GM03348 (cell line): Measurements from ENCODE around the gene GAL3ST2.
A peak's percentile ranks its signal among the peaks of the same experiment; 100 is the strongest.
"Not testable (repeated sequence)": the region's sequence is repeated elsewhere in the genome, so short reads cannot be mapped to it uniquely, and the experiment has no call there.

Experiments used
- DNase-seq: peaks from one replicate; pipeline ENCODE4 v3.0.0; 2012; ENCODE audit warnings: low spot score

Gene GAL3ST2

DNA sequence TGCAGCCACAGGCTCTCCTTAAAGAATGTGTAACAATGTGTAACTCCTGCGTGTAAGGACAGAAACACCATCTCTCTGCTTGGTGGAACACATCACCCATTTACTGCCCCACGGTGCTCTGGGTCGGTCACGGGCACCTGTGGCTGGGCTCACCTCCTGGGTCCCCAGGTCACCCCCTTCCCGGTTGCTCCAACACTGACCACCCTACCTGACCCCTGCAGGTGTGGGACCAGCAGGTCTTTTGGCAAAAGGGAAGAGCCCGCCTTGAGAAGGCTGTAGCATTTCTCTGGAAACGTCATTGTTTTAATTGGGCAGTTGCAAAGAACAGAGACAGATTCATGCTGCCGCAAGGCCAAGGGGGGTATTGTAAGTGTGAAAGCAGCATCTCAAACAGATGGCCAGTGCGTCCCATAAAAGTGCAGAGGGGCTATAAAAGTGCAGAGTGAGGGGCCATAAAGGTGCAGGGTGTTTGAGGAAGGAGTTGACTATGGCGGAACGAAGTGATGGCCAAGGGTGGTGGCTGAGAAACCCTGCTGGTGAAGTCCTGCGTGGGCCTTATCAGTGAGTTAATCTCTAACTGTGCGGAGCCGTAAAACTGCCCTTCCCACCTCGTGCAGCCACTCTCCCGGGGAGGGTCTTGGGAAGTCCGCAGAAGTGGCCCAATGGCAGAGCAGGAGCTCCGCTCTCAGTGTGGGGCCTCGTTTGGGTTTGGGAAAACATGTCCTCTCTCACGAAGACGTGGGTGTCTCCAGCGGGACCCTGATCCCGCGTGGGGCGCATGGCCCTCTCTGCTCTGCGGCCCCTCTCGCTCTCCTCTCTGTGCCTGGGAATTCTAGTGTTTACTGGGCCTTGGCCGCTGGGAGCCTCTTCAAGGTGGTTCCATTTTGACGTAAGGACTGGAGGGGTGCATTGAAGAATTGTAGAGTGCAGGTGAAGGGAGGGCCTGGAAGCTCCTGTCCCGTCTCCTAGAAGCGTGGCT is 18.7 kb downstream of the GAL3ST2 start:
- DNase-seq = no peak

DNA sequence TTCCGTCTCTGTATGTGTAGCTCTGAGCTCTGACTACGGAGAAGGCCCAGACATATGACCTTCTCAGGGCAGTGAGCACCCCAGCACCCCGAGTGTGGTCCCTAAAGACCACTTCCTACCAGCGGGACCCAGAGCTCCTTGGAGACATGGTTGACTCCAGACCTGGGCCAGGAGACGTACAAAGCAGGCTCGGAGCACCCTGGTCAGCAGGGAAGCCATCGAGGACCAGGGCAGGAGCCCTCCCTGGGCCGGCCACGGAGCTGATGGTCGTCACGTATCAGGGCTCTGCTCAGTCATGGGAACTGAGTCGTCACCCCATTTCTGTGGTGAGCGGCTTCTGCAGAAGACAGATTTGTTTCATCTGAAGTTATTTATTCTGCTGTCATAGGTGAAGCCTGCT is 19.6 kb downstream of the GAL3ST2 start:
- DNase-seq = no peak

DNA sequence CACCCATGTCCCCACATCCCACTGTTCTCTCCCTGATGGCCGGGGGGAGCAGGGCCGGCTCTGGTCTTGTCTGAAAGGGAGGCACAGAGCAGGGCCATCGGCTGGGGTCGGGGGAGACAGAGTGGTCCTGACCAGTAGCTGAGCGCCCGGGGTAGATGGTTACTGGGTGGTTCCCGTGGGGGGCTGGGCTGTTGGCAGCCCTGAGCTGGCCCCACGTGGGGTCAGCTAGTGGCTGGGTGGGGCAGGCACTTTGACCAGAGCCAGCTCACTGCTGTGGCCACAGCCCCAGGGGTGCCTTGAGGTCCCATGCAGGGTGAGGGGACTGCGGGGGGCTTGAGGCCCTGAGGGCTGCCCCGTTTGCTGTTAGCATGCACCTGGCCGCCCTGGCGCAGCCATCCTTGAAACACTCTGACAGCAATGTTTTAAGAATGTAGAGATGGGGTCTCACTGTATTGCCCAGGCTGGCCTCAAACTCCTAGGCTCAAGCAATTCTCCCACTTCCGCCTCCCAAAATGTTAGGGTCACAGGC is 20.1 kb downstream of the GAL3ST2 start:
- DNase-seq = peak; percentile 5

DNA sequence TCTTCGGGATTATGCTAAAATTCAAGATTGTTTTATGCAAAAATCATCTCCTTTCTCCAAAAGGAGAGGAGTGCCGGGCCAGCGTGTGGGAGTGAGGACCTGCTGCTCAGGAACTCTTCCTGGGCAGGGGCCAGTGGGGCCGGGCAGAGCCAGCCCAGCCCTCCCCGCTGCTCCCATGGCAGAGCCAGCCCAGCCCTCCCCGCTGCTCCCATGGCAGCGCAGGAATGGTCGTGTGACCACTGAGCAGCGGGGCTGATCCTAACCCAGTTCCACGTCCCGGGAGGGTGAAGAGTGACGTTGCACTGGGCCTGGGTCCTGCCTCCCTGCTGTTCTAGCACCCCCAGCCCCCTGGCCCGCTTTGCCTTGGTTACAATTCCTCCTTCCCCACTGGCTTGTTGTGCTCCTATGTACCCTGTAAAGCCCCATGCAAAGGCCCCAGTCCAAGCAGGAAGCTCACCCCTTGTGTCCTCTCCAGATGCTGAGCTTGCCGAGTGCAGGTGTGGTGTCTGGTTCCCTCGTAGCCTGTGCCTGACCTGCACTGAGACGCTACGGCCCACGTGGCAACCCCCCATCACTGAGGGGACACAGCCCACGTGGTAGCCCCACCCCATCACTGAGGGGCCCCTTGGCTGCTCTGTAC is 20.9 kb downstream of the GAL3ST2 start:
- DNase-seq = peak; percentile 7

DNA sequence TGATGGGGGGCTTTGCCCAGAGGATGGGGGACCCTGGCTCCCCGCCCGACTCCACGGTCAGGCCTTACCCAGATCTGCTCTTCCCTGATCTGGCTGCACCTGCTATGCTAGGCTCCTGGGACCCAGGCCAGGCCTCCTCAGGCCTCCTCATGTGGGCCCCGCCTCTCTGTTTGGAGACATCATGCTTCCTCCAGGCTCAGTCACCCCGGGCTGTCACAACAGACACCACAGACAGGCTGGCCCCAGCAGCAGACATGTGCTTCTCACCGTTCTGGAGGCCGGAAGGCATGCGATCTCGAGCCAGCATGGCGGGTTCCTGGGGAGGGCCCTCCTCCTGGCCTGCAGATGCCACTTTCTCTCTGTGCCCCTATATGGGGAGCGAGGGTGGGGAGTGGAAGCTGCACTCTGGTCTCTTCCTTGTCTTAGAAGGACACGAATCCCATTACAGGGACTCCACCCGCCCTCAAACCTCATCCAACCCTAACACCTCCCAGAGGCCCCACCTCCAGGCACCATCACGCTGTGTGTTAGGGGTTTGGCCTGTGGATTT is 21.5 kb downstream of the GAL3ST2 start:
- peak; percentile 8 for DNase-seq

DNA sequence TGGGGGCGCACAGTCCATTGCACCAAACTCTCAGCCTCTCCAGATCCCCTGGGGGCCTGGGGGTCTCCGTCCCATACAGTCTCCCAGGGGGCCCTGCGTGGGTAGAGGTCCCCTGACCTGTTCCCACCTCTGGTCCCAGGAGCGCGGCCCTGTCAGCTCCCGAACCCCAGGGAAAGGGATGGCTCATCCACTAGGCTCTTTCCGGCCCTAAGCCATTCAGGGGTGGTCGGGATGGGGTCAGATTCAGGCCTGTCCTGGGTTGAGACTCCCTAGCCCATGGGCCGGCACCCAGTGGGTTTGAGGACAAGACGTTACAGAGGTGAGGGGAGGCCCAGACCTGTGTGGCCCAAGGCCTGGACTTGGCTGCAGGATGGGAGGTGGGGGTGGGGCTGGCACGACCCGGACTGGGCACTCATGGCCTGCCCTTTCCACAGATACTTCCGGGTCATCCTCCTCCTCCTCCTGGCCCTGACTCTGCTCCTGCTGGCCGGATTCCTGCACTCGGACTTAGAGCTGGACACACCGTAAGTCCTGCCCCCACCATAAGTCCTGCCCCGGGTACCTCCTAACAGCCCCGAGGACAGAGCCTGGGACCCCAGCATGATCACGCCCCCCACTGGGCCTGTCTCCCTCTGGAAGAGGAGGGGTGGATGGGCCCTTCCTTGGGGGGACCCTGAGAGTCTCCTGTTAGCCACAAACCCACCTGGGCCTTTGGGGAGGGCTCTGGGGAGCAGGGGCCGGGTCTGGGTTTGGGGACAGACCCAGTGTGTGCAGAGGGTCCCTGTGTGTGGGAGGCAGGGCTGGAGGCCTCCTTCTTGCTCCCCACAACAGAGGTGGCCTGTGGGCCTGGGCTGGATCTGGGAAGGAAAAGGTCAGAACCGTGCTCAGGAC is 22.3 kb downstream of the GAL3ST2 start:
- DNase-seq = peak; percentile 7

DNA sequence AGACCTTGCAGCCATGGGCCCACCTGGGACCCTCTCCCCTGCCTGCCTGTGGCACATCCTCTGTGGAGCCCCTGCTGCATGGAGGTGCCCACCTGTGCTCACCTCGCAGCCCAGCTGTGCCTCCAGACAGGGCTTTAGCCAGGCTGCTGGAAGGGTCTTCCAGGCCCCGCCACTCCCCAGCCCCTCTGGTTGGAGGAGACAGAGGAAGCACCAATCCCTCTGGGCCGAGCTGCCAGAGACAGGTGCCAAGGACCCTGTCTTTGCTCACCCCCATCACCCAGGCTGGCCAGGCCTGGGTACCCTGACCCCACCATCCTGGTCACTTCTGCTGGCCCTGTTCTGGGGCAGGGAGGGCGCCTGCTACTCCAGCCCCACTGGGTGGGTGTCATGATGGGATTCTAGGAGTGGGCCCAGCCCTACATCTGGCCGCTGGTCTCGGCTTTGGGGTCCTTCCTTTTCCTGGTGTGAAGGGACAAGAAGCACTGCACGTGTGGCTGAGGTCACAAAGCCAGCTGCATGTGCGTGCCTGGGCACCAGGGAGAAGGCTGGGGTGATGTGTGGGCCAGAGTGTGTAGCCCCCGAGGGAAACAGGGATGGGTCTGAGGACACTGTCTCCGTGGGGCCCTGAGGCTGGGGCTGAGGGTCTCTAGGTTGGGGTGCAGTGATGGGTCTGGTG is 23.0 kb downstream of the GAL3ST2 start:
- DNase-seq = peak; percentile 6

DNA sequence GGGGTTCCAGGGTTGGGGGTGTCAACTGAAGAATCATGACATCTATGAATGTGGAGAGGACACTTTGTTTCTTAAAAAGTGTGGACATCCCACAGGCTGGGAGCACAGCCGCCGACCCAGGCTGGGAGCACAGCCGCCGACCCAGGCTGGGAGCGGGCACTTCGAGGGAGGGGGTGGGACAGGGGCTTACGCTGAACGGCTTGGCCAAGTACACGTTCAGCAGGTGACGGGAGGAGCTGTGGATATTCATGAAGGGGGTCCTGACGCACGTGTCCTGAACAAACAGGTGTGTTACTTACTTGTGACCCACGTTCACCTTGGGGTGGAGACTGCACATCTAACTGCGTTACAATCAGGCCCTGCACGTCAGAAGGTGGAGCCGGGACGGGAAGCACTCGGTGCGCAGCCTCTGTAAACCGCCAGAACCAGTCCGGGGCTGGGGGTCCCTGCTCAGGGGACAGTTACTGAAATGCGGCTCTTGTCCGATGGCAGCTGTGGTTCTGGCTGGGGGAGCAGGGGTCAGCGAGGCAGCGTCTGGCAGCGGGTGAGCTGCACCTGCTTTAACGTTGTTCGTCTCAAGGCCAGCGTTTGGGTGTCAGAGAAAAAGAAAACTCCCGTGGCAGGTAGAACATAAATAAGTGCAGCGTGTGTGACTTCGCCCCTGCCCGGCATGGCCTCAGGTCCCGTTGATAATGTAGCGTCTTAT is 23.7 kb downstream of the GAL3ST2 start:
- not testable (repeated sequence) for DNase-seq

DNA sequence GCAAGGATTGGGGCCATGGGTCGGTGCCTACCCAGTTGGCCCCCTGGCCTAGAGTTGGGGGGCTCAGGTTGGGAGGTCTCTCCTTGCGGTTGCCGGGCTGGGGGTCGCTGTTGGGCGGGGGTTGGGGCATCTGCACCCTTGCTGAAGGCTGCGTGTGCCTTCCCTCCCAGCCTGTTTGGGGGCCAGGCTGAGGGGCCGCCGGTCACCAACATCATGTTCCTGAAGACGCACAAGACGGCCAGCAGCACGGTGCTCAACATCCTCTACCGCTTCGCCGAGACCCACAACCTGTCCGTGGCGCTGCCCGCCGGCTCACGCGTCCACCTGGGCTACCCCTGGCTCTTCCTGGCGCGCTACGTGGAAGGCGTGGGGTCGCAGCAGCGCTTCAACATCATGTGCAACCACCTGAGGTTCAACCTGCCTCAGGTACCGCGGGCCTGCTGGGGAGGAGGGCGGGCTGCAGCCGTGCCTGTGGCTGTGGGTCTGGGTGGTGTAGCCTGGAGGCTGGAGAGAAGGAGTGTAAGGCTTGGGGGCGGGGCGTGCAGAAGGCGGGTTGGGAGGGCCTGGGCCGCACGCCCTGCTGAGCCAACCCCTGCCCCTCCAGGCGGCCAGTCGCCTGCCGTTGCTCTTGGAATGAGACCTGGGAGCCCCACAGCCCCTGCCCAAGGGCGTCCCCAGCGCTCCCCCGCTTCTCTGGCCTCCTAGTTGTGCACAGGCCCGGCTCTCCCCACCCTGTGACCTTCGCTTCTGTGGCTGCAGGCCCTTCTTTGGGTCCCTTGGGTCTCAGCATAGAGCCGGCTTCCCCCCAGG is 25.2 kb downstream of the GAL3ST2 start:
- DNase-seq = peak; percentile 6

DNA sequence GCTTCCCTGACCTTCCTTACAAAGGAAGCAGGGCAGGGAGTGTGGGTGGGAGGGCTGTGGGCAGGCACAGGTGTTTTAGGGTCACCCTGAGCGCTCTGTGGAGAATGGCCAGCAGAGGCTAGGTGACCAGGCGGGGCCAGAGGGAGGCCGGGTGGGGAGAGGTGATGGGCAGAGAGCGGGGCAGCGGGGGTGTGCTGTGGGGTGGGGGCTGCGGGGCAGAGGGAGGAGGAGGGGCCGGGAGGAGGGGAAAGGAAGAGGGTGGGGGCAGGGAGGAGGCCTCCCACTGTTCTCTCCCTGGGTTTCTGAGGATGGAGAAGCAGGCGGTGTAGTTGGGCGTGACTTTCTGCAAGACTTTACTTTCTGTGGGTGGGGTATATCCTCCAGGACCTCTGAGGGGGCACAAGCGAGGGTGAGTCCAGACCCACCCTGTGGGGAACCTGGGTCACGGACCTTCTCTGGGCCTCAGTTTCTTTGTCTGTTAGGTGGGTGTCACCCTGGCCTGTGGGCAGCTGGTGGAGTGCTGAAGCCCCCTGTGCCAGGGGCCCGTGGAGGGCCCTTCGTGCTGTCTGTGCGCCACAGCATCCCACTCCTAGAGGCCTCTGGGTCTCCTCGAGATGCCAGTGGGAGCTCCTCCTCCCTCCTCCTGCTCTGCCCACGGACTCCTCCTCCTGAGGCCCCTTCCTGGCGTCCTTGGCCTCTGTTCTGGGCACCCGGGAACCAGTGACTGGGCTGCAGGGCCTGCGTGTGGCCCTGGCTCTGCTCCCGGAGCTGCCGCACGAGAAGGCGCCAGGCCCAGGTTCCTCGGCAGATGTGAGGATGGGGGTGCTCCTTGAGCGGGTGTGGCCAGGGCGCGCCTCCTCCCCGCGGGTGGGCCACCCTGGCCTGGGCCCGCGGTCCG is 26.0 kb downstream of the GAL3ST2 start:
- no peak for DNase-seq

DNA sequence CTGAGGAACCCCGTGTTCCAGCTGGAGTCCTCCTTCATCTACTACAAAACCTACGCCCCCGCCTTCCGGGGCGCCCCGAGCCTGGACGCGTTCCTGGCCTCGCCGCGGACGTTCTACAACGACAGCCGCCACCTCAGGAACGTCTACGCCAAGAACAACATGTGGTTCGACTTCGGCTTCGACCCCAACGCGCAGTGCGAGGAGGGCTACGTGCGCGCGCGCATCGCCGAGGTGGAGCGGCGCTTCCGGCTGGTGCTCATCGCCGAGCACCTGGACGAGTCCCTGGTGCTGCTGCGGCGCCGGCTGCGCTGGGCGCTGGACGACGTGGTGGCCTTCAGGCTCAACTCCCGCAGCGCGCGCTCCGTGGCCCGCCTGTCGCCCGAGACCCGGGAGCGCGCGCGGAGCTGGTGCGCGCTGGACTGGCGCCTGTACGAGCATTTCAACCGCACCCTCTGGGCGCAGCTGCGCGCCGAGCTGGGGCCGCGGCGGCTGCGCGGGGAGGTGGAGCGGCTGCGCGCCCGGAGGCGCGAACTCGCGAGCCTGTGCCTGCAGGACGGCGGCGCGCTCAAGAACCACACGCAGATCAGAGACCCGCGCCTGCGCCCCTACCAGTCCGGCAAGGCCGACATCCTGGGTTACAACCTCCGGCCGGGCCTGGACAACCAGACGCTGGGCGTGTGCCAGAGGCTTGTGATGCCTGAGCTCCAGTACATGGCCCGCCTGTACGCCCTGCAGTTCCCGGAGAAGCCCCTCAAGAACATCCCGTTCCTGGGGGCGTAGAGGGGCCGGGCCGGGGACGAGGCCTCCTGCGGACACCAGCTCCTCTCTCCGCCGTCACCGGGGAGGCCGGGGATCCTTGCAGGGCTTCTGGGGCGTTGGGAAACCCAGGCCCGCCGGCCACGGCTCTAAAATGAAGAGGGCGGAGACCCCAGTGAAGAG is 27.0 kb downstream of the GAL3ST2 start:
- DNase-seq = peak; percentile 78

DNA sequence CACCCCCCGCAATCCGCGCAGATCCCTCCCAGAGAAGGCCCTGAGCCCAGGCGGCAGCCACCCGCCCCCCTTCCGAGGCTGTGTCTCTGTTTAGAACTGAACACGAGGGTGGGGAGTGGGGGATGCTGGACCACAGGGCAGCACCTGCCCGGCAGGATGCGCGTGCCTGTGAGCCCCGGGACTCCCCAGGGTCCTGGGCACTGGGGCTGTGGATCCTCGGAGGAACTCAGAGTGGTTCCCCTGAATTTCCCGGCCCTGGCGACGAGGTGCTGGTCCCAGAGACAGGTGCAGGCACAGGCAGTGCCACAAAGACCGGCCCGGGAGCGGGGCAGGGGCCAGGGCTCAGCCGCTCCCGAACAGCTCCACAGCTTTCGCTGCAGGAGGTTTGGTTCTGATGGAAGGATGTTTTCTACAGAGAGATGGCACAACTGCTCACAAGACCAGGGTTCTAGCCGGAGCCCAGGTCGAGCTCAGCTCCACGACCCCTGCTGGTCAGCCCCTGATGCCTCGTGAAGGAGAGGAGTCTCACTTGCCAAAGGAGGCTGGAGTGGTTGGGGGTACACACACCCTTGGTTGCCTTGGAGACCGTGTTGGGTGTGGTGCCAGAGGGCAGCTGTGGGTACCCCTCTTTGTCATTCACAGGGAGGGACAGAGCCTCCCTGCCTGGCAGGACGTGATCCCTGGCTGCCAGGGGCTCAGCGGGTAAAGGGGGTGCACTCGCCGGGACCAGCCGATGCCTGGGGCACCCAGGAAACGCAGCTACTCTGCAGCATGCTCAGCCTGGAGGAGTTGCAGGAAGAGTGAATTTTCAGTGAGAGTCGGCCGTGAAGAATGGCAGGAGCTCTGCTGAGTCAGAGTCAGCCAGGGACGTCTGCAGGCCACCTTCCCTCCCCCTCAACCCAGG is 28.0 kb downstream of the GAL3ST2 start:
- peak; percentile 5 for DNase-seq

DNA sequence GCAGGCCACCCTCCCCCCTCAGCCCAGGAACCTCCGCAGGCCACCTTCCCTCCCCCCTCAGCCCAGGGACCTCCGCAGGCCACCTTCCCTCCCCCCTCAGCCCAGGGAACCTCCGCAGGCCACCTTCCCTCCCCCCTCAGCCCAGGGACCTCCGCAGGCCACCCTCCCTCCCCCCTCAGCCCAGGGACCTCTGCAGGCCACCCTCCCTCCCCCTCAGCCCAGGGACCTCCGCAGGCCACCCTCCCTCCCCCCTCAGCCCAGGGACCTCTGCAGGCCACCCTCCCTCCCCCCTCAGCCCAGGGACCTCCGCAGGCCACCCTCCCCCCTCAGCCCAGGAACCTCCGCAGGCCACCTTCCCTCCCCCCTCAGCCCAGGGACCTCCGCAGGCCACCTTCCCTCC is 29.6 kb downstream of the GAL3ST2 start:
- not testable (repeated sequence) for DNase-seq

DNA sequence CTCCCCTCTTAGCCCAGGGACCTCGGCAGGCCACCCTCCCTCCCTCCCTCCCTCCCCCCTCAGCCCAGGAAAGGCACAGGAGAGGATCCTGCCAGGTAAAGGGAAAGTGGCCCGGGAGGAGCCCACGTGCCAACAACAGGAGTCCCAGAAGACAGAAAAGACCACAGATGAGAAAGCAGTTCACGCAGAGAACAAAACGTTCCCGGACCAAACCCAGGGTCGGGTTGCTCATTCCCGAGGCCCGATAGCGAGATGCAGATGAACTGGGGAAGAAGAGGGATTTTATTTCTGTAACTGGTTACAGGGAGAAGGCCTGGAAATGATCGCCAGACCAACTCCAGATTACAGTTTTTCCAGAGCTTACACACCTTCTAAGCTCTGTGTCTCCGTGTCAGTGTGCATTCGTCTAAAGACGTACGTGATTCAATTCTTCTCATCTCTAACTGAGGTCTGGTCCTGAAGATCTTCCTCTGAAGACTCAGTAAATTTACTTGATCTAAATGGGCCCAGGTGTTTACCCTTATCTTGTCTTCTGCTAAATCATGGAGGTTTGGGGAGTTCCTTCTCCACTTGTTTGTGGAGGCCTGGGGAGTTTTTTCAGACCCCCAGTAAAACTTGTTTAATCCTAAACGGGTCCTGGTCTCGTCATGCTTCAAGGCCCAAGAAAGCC is 31.6 kb downstream of the GAL3ST2 start:
- peak; percentile 3 for DNase-seq

DNA sequence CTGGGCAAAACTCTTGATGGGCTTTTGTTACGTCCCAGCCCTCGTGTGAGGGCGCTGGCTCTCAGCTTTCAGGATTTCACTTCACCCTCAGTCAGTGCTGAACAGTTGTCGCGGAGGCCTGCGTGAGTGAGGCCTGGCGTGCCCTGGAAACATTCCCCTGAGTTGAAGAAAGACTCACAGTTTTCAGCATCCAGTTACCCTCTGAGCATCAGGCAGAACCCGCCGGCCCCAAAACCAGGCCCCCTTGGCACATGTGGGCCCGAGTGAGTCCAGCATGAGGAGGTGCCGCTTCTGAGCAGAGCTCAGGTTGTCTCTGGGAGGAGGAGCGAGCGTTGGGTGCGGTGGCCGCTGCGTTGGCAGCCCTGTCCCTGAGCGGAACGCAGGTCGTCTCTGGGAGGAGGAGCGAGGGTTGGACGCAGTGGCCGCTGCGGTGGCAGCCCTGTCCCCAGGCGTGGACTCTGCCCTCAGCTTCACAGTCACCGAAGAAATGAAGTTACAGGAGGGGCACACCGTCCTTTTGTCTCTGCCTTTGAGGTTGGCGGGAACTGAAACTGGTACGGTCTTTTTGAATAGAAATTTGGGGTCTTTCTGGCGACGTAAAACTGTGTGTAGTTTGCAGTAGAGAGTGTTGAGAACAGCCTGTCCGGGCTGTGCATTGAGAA is 32.2 kb downstream of the GAL3ST2 start, which contains the start of gene NEU4:
Gene NEU4 (plus strand): TSS at position 473 of the 662 bp plus-strand sequence. CDS start 5,292 bp downstream, outside the sequence.
- no peak for DNase-seq
